ENCODE data around the gene MMP25.

DNA sequence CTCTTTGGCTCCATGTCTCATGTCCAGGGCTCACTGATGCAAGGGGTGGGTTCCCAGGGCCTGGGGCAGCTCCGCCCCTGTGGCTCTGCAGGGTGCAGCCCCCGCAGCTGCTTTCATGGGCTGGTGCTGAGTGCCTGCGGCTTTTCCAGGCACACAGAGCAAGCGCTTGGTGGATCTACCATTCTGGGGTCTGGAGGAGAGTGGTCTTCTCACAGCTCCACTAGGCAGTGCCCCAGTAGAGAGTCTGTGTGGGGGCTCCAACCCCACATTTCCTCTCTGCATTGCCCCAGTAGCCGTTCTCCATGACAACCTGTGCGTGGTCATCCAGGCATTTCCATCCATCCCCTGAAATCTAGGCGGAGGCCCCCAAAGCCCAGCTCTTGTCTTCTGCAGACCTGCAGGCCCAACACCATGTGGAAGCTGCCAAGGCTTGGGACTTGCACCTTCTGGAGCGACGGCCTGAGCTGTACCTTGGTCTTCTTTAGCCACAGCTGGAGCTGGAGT is 24.3 kb downstream of the MMP25 start:
- TF ChIP-seq, protein P1, sequence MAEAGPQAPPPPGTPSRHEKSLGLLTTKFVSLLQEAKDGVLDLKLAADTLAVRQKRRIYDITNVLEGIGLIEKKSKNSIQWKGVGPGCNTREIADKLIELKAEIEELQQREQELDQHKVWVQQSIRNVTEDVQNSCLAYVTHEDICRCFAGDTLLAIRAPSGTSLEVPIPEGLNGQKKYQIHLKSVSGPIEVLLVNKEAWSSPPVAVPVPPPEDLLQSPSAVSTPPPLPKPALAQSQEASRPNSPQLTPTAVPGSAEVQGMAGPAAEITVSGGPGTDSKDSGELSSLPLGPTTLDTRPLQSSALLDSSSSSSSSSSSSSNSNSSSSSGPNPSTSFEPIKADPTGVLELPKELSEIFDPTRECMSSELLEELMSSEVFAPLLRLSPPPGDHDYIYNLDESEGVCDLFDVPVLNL (CRISPR knock-in tag; IDR thresholded peaks at IDR 0.05; ENCODE audit: borderline replicate concordance, low read depth) = no peak
- TF ChIP-seq, protein P2, sequence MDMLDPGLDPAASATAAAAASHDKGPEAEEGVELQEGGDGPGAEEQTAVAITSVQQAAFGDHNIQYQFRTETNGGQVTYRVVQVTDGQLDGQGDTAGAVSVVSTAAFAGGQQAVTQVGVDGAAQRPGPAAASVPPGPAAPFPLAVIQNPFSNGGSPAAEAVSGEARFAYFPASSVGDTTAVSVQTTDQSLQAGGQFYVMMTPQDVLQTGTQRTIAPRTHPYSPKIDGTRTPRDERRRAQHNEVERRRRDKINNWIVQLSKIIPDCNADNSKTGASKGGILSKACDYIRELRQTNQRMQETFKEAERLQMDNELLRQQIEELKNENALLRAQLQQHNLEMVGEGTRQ (CRISPR knock-in tag; IDR thresholded peaks at IDR 0.05) = no peak
- TF ChIP-seq, protein P3, sequence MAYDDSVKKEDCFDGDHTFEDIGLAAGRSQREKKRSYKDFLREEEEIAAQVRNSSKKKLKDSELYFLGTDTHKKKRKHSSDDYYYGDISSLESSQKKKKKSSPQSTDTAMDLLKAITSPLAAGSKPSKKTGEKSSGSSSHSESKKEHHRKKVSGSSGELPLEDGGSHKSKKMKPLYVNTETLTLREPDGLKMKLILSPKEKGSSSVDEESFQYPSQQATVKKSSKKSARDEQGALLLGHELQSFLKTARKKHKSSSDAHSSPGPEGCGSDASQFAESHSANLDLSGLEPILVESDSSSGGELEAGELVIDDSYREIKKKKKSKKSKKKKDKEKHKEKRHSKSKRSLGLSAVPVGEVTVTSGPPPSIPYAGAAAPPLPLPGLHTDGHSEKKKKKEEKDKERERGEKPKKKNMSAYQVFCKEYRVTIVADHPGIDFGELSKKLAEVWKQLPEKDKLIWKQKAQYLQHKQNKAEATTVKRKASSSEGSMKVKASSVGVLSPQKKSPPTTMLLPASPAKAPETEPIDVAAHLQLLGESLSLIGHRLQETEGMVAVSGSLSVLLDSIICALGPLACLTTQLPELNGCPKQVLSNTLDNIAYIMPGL (CRISPR knock-in tag; IDR thresholded peaks at IDR 0.05) = no peak
- TF ChIP-seq, protein P4, sequence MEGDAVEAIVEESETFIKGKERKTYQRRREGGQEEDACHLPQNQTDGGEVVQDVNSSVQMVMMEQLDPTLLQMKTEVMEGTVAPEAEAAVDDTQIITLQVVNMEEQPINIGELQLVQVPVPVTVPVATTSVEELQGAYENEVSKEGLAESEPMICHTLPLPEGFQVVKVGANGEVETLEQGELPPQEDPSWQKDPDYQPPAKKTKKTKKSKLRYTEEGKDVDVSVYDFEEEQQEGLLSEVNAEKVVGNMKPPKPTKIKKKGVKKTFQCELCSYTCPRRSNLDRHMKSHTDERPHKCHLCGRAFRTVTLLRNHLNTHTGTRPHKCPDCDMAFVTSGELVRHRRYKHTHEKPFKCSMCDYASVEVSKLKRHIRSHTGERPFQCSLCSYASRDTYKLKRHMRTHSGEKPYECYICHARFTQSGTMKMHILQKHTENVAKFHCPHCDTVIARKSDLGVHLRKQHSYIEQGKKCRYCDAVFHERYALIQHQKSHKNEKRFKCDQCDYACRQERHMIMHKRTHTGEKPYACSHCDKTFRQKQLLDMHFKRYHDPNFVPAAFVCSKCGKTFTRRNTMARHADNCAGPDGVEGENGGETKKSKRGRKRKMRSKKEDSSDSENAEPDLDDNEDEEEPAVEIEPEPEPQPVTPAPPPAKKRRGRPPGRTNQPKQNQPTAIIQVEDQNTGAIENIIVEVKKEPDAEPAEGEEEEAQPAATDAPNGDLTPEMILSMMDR (IDR thresholded peaks at IDR 0.05) = no peak
- TF ChIP-seq, protein P5, sequence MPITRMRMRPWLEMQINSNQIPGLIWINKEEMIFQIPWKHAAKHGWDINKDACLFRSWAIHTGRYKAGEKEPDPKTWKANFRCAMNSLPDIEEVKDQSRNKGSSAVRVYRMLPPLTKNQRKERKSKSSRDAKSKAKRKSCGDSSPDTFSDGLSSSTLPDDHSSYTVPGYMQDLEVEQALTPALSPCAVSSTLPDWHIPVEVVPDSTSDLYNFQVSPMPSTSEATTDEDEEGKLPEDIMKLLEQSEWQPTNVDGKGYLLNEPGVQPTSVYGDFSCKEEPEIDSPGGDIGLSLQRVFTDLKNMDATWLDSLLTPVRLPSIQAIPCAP (CRISPR knock-in tag; IDR thresholded peaks at IDR 0.05) = no peak
- TF ChIP-seq, protein P6, sequence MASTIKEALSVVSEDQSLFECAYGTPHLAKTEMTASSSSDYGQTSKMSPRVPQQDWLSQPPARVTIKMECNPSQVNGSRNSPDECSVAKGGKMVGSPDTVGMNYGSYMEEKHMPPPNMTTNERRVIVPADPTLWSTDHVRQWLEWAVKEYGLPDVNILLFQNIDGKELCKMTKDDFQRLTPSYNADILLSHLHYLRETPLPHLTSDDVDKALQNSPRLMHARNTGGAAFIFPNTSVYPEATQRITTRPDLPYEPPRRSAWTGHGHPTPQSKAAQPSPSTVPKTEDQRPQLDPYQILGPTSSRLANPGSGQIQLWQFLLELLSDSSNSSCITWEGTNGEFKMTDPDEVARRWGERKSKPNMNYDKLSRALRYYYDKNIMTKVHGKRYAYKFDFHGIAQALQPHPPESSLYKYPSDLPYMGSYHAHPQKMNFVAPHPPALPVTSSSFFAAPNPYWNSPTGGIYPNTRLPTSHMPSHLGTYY (CRISPR knock-in tag; IDR thresholded peaks at IDR 0.05) = no peak
- TF ChIP-seq ZNF219 (CRISPR knock-in tag; IDR thresholded peaks at IDR 0.05; ENCODE audit: borderline replicate concordance) = no peak
- no peak for TF ChIP-seq EMX1 (CRISPR knock-in tag; IDR thresholded peaks at IDR 0.05)
- TF ChIP-seq, protein P7, sequence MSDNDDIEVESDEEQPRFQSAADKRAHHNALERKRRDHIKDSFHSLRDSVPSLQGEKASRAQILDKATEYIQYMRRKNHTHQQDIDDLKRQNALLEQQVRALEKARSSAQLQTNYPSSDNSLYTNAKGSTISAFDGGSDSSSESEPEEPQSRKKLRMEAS (CRISPR knock-in tag; IDR thresholded peaks at IDR 0.05) = no peak
- TF ChIP-seq, protein P8, sequence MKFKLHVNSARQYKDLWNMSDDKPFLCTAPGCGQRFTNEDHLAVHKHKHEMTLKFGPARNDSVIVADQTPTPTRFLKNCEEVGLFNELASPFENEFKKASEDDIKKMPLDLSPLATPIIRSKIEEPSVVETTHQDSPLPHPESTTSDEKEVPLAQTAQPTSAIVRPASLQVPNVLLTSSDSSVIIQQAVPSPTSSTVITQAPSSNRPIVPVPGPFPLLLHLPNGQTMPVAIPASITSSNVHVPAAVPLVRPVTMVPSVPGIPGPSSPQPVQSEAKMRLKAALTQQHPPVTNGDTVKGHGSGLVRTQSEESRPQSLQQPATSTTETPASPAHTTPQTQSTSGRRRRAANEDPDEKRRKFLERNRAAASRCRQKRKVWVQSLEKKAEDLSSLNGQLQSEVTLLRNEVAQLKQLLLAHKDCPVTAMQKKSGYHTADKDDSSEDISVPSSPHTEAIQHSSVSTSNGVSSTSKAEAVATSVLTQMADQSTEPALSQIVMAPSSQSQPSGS (CRISPR knock-in tag; IDR thresholded peaks at IDR 0.05; ENCODE audit: borderline replicate concordance, low read depth) = no peak
- TF ChIP-seq, protein P9, sequence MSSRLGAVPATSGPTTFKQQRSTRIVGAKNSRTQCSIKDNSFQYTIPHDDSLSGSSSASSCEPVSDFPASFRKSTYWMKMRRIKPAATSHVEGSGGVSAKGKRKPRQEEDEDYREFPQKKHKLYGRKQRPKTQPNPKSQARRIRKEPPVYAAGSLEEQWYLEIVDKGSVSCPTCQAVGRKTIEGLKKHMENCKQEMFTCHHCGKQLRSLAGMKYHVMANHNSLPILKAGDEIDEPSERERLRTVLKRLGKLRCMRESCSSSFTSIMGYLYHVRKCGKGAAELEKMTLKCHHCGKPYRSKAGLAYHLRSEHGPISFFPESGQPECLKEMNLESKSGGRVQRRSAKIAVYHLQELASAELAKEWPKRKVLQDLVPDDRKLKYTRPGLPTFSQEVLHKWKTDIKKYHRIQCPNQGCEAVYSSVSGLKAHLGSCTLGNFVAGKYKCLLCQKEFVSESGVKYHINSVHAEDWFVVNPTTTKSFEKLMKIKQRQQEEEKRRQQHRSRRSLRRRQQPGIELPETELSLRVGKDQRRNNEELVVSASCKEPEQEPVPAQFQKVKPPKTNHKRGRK (CRISPR knock-in tag; IDR thresholded peaks at IDR 0.05; ENCODE audit: borderline replicate concordance) = no peak
- TF ChIP-seq TEAD4 (CRISPR knock-in tag; IDR thresholded peaks at IDR 0.05) = no peak
- no peak for TF ChIP-seq NR2C2 (CRISPR knock-in tag; IDR thresholded peaks at IDR 0.05)
- TF ChIP-seq, protein P10, sequence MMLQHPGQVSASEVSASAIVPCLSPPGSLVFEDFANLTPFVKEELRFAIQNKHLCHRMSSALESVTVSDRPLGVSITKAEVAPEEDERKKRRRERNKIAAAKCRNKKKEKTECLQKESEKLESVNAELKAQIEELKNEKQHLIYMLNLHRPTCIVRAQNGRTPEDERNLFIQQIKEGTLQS (CRISPR knock-in tag; conservative IDR thresholded peaks at IDR 0.05) = no peak

Data from WTC11 (cell line).